ENCODE measurements around the gene NISCH.

The NISCH gene

DNA sequence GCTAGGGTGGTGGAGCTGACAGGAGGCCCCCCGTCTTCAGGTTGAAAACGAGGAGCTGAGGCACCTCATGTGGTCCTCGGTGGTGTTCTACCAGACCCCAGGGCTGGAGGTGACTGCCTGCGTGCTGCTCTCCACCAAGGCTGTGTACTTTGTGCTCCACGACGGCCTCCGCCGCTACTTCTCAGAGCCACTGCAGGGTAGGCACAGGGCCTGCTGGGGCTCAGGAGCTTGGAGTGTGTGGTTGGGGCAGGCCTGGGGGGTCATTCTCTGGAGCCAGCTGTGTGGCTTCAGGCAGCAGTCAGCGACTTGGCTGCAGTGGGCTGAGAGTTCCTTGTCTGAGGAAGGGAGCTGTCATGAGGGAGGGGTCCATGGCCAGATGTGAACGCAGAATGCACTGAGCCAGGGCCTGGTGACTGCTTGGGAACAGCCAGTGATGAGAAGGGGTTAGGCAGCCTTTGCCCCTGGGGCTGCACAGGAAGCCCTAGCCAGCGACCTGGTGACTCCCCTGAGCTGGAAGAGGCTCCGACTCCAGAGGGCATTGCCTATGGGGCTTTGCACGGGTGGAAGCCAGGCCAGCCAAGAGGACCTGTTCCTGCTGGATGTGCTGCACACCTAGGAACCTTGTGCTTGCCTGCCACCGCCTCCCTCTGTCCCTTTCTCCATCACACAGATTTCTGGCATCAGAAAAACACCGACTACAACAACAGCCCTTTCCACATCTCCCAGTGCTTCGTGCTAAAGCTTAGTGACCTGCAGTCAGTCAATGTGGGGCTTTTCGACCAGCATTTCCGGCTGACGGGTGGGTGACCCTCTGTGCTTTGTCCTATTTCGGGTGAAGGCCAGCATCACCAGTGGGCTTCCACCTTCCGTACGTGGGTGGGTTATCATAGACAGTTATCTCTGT, 34.9 kb downstream of the NISCH start:
- no peak for TF ChIP-seq Cebpa-rat (IDR thresholded peaks at IDR 0.05)
- H3K9ac ChIP-seq = peak overlapping the region; percentile 69 to 96 (median 91)
- peaks cover 57 to 100% (median 99%) of the 10 kb centered on the region in 10 experiments for H3K4me1 ChIP-seq
- H3K4me3 ChIP-seq = peak overlapping the region in 4 of 10 experiments; percentile 12 to 52 (median 28); a peak in 7 of 20 replicates
- H3K27ac ChIP-seq = peak overlapping the region; percentile 85 to 99 (median 97)
- peak overlapping the region; percentile 62 to 100 (median 98) for H3K4me2 ChIP-seq
- H4K20me1 ChIP-seq = peaks cover 0 to 6% (median 0%) of the 10 kb centered on the region in 11 experiments; a peak in 2 of 22 replicates
- no peaks in the 10 kb centered on the region for H3K27me3 ChIP-seq
- H3K9me3 ChIP-seq (replicated peaks in 1 of 11) = no peaks in the 10 kb centered on the region
- H3K36me3 ChIP-seq = peaks cover 69 to 88% (median 80%) of the 10 kb centered on the region in 11 experiments

GRCh38 chr3:52490939-52491526, 35.6 kb downstream of the NISCH start:
- H3K4me2 ChIP-seq = peak overlapping the region; percentile 62 to 100 (median 98)
- H4K20me1 ChIP-seq = peaks cover 0 to 6% (median 0%) of the 10 kb centered on the region in 11 experiments; a peak in 2 of 22 replicates
- H3K36me3 ChIP-seq = peaks cover 64 to 88% (median 73%) of the 10 kb centered on the region in 11 experiments

DNA sequence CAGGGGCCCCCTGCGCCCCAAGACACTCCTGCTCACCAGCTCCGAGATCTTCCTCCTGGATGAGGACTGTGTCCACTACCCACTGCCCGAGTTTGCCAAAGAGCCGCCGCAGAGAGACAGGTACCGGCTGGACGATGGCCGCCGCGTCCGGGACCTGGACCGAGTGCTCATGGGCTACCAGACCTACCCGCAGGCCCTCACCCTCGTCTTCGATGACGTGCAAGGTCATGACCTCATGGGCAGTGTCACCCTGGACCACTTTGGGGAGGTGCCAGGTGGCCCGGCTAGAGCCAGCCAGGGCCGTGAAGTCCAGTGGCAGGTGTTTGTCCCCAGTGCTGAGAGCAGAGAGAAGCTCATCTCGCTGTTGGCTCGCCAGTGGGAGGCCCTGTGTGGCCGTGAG, 36.7 kb downstream of the NISCH start:
- no peak for TF ChIP-seq Cebpa-rat (IDR thresholded peaks at IDR 0.05)
- H3K4me3 ChIP-seq = peak overlapping the region in 7 of 10 experiments; percentile 5 to 81 (median 31); a peak in 10 of 20 replicates
- H3K4me1 ChIP-seq = peaks cover 49 to 100% (median 99%) of the 10 kb centered on the region in 10 experiments
- peak overlapping the region in 10 of 11 experiments; percentile 83 to 100 (median 98); a peak in 19 of 22 replicates for H3K4me2 ChIP-seq
- peak overlapping the region; percentile 85 to 99 (median 97) for H3K27ac ChIP-seq
- H4K20me1 ChIP-seq = peaks cover 0 to 6% (median 0%) of the 10 kb centered on the region in 11 experiments; a peak in 2 of 22 replicates
- peak overlapping the region; percentile 69 to 96 (median 91); a peak in 21 of 22 replicates for H3K9ac ChIP-seq
- no peaks in the 10 kb centered on the region for H3K9me3 ChIP-seq (replicated peaks in 1 of 11)
- H3K27me3 ChIP-seq = no peaks in the 10 kb centered on the region
- H3K36me3 ChIP-seq = peaks cover 54 to 88% (median 66%) of the 10 kb centered on the region in 11 experiments

More at GRCh38 chr3:52490939-52491526, 35.6 kb downstream of the NISCH start:
- H3K27ac ChIP-seq = peak overlapping the region; percentile 85 to 99 (median 97)
- H3K4me1 ChIP-seq = peaks cover 57 to 100% (median 99%) of the 10 kb centered on the region in 10 experiments
- TF ChIP-seq Cebpa-rat (IDR thresholded peaks at IDR 0.05) = no peak
- H3K4me3 ChIP-seq = peak overlapping the region in 8 of 10 experiments; percentile 5 to 81 (median 30); a peak in 12 of 20 replicates
- no peaks in the 10 kb centered on the region for H3K27me3 ChIP-seq
- H3K9ac ChIP-seq = peak overlapping the region; percentile 69 to 96 (median 91)
- no peaks in the 10 kb centered on the region for H3K9me3 ChIP-seq (replicated peaks in 1 of 11)

DNA sequence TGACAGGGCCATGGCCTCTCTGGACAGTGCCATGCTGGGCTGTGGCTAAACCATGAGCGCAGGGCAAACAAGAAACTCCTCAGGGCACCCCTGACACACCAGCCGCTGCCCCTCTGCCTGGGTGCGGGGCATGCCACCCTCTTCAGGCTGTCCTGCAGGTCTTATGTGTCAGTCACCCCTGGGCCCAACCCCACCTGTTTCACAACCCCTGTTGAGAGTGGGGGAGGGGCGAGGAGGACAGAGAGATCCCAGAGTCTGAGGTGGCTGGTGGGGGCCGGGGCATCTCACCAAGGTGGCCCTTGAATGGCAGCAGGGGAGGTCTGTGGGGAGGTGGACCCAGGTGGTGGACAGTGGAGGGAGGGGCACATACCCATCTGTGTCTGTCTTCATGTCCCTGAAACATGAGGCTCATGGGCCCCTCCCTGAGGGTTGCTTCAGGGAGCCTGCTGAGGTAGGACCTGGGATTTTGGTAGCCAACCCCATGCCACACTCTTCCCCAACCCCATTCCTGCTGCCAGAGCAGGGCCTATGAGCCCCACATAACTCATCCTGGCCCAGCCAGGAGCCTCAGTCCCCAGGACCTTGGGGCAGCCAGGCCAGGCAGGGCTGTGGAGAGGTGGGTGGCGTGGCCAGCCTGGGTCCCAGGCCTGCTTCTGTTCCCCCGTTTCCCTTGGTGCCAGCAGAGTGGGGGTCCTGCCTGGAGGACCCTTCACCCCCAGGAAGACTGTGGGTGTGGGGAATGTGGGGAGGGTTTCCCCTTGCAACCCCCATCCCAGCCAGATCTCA, 38.0 kb downstream of the NISCH start:
- Histone ChIP-seq H3K9ac (peak overlapping the region in 10 of 11 experiments; percentile 37 to 96 (median 91); a peak in 19 of 22 replicates), H3K4me3 (peak overlapping the region in 4 of 10 experiments; percentile 25 to 81 (median 64); a peak in 6 of 20 replicates), H3K4me2 (peak overlapping the region in 9 of 11 experiments; percentile 23 to 100 (median 98); a peak in 18 of 22 replicates), H3K36me3 (peaks cover 41 to 83% (median 60%) of the 10 kb centered on the region in 11 experiments), H3K4me1 (peaks cover 62 to 100% (median 99%) of the 10 kb centered on the region in 10 experiments), H3K27ac (peak overlapping the region; percentile 85 to 99 (median 97)), H3K9me3 (replicated peaks in 1 of 11) (no peaks in the 10 kb centered on the region), H4K20me1 (peaks cover 0 to 6% (median 0%) of the 10 kb centered on the region in 11 experiments; a peak in 2 of 22 replicates), H3K27me3 (no peaks in the 10 kb centered on the region)
- TF ChIP-seq Cebpa-rat (IDR thresholded peaks at IDR 0.05) = no peak

GRCh38 chr3:52494445-52494844, 39.0 kb downstream of the NISCH start:
- Histone ChIP-seq H3K4me1 (peaks cover 69 to 99% (median 98%) of the 10 kb centered on the region in 10 experiments), H3K4me3 (peak overlapping the region in 6 of 10 experiments; percentile 60 to 81 (median 70); a peak in 9 of 20 replicates), H3K27me3 (no peaks in the 10 kb centered on the region), H3K9ac (peak overlapping the region; percentile 71 to 96 (median 91)), H3K4me2 (peak overlapping the region in 10 of 11 experiments; percentile 81 to 100 (median 98); a peak in 20 of 22 replicates), H3K27ac (peak overlapping the region; percentile 85 to 99 (median 97)), H4K20me1 (peaks cover 0 to 6% (median 0%) of the 10 kb centered on the region in 11 experiments; a peak in 2 of 22 replicates), H3K36me3 (peaks cover 32 to 73% (median 52%) of the 10 kb centered on the region in 11 experiments), H3K9me3 (replicated peaks in 1 of 11) (no peaks in the 10 kb centered on the region)
- TF ChIP-seq Cebpa-rat (IDR thresholded peaks at IDR 0.05) = no peak

GRCh38 chr3:52494886-52495495, 39.6 kb downstream of the NISCH start, which contains the start of gene STAB1:
Gene STAB1 (plus strand): TSS chr3:52495338. CDS start chr3:52495414, 76 bp downstream.
- peaks cover 69 to 99% (median 98%) of the 10 kb centered on the region in 10 experiments for H3K4me1 ChIP-seq
- H3K9me3 ChIP-seq (replicated peaks in 1 of 11) = no peaks in the 10 kb centered on the region
- H3K9ac ChIP-seq = peak within 1 kb of the TSS; percentile 71 to 96 (median 91)
- no peak for TF ChIP-seq Cebpa-rat (IDR thresholded peaks at IDR 0.05)
- peak within 1 kb of the TSS; percentile 85 to 99 (median 97) for H3K27ac ChIP-seq
- peak within 1 kb of the TSS in 9 of 10 experiments; percentile 14 to 81 (median 62); a peak in 15 of 20 replicates for H3K4me3 ChIP-seq
- peak within 1 kb of the TSS; percentile 76 to 100 (median 98) for H3K4me2 ChIP-seq
- H4K20me1 ChIP-seq = peaks cover 0 to 5% (median 0%) of the 10 kb centered on the region in 11 experiments; a peak in 2 of 22 replicates
- no peaks in the 10 kb centered on the region for H3K27me3 ChIP-seq
- peaks cover 28 to 70% (median 47%) of the 10 kb centered on the region in 11 experiments for H3K36me3 ChIP-seq

DNA sequence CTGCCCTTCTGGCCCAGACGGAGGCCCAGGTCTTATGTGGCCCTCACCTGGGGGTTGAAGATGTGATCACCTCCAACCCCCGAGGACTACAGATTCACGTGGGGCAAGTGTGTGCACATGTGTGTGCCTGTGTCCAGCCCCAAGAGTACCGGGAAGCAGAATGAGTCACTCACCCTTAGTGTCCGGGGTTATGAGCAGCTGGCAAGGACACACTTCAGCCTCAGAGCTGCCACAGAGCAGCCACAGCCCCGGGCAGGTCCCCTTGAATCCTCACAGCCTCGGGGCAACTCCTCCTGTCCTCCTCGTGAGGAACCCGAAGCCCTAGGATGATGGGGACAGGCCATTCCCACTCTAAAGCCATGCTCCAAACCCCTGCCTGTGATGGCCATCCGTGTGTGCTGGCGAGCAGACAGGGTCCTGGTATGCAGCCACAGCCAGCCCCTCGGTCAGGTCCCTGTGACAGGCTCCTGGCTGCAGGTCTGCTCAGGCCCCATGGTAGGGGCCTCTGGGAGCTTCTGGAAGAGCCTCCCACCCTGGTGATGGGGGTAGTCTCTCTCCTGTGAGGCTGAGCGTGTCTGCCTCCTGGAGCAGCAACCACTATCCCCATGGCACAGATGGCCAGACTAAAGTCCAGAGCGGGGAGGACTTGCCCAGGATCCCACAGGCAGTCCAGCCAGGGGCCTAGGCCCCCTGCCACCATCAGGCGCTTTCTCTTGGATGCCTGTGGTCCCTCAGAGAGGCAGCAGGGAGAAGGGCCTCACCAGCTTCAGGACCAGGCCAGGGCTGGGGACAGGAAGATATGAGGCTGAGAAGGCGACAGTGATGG, 40.6 kb downstream of the NISCH start:
- H3K27me3 ChIP-seq = no peaks in the 10 kb centered on the region
- peak overlapping the region; percentile 85 to 99 (median 97) for H3K27ac ChIP-seq
- H3K9me3 ChIP-seq (replicated peaks in 1 of 11) = no peaks in the 10 kb centered on the region
- peak overlapping the region; percentile 76 to 100 (median 98) for H3K4me2 ChIP-seq
- H3K4me1 ChIP-seq = peaks cover 67 to 99% (median 98%) of the 10 kb centered on the region in 10 experiments
- peak overlapping the region; percentile 71 to 96 (median 91) for H3K9ac ChIP-seq
- H3K36me3 ChIP-seq = peaks cover 28 to 76% (median 54%) of the 10 kb centered on the region in 11 experiments
- H3K4me3 ChIP-seq = peak overlapping the region in 8 of 10 experiments; percentile 22 to 81 (median 66); a peak in 15 of 20 replicates
- TF ChIP-seq Cebpa-rat (IDR thresholded peaks at IDR 0.05) = no peak
- H4K20me1 ChIP-seq = no peaks in the 10 kb centered on the region; a peak in 2 of 22 replicates
